NT2/D1 (cell line): ENCODE measurements around the gene DCC.

Source experiments
- DNase-seq: peaks from one replicate; pipeline ENCODE4 v3.0.0-alpha.2; 2011; ENCODE audit warnings: low read depth, low spot score
- H3K27me3 ChIP-seq: 2 replicates; pipeline ENCODE4 v1.6.0; 2011; ENCODE audit warnings: mild to moderate bottlenecking; ENCODE audit not compliant: insufficient read length, insufficient read depth
- H3K36me3 ChIP-seq: 2 replicates; pipeline ENCODE4 v1.6.1; 2011; ENCODE audit warnings: mild to moderate bottlenecking, low read length, mixed read lengths; ENCODE audit not compliant: insufficient read depth, insufficient read length
- H3K4me1 ChIP-seq: 2 replicates; pipeline ENCODE4 v1.5.1; 2011; ENCODE audit not compliant: insufficient read depth, insufficient read length
- H3K4me3 ChIP-seq: 2 replicates; pipeline ENCODE4 v1.5.1; 2011; ENCODE audit warnings: low read depth; ENCODE audit not compliant: insufficient read length
- H3K9ac ChIP-seq: 2 replicates; pipeline ENCODE4 v1.6.0; 2011; ENCODE audit warnings: low read depth; ENCODE audit not compliant: insufficient read length
- H3K9me3 ChIP-seq: 2 replicates; pipeline ENCODE4 v1.5.1; 2011; ENCODE audit warnings: mild to moderate bottlenecking, low read length; ENCODE audit not compliant: insufficient read depth
- SUZ12 ChIP-seq: IDR thresholded peaks from 2 replicates; pipeline ENCODE4 v1.6.1; 2011; ENCODE audit not compliant: insufficient read length, insufficient read depth; ENCODE audit errors: extremely low read depth
- YY1 ChIP-seq: IDR thresholded peaks from 2 replicates; pipeline ENCODE4 v1.6.1; 2011; ENCODE audit not compliant: insufficient read length, insufficient read depth
- ZNF274 ChIP-seq: IDR thresholded peaks from 2 replicates; pipeline ENCODE4 v1.6.1; 2011; ENCODE audit warnings: mild to moderate bottlenecking, low read depth, low read length

The DCC gene

GRCh38 chr18:52465391-52465790, 125.4 kb downstream of the DCC start:
- DNase-seq = peak; percentile 40
- Histone ChIP-seq H3K27me3 (no peaks in the 10 kb centered on the region), H3K4me3 (no peak overlapping the region), H3K9ac (no peak overlapping the region), H3K9me3 (no peaks in the 10 kb centered on the region), H3K36me3 (no peaks in the 10 kb centered on the region), H3K4me1 (no peaks in the 10 kb centered on the region)
- TF ChIP-seq YY1 (no peak), SUZ12 (no peak), ZNF274 (no peak)

- H3K27me3 ChIP-seq = no peaks in the 10 kb centered on the region
- no peak overlapping the region for H3K9ac ChIP-seq
- no peaks in the 10 kb centered on the region for H3K4me1 ChIP-seq
- no peak overlapping the region for H3K4me3 ChIP-seq
- H3K9me3 ChIP-seq = no peaks in the 10 kb centered on the region
- no peak for TF ChIP-seq ZNF274
- no peak for TF ChIP-seq YY1
- no peak for TF ChIP-seq SUZ12
- no peak for DNase-seq
- no peaks in the 10 kb centered on the region for H3K36me3 ChIP-seq
Observed at GRCh38 chr18:52468496-52468895, 128.5 kb downstream of the DCC start.

GRCh38 chr18:52475325-52475724, 135.3 kb downstream of the DCC start:
- Histone ChIP-seq H3K4me3 (no peak overlapping the region), H3K36me3 (no peaks in the 10 kb centered on the region), H3K4me1 (no peaks in the 10 kb centered on the region), H3K9ac (no peak overlapping the region), H3K27me3 (no peaks in the 10 kb centered on the region), H3K9me3 (0 out of 2 replicates have a peak, but pooled peaks cover 4% of the 10 kb centered on the region)
- TF ChIP-seq YY1 (no peak), ZNF274 (no peak), SUZ12 (no peak)
- DNase-seq = no peak

GRCh38 chr18:52481116-52481515, 141.1 kb downstream of the DCC start:
- no peak for TF ChIP-seq YY1
- TF ChIP-seq SUZ12 = no peak
- no peak for TF ChIP-seq ZNF274
- H3K4me3 ChIP-seq = no peak overlapping the region
- H3K4me1 ChIP-seq = no peaks in the 10 kb centered on the region
- DNase-seq = no peak
- no peaks in the 10 kb centered on the region for H3K27me3 ChIP-seq
- H3K9ac ChIP-seq = no peak overlapping the region
- 0 out of 2 replicates have a peak, but pooled peaks cover 4% of the 10 kb centered on the region for H3K9me3 ChIP-seq
- H3K36me3 ChIP-seq = no peaks in the 10 kb centered on the region

GRCh38 chr18:52484977-52485376, 145.0 kb downstream of the DCC start:
- no peaks in the 10 kb centered on the region for H3K9me3 ChIP-seq
- H3K36me3 ChIP-seq = no peaks in the 10 kb centered on the region
- H3K27me3 ChIP-seq = no peaks in the 10 kb centered on the region
- TF ChIP-seq SUZ12 = no peak
- TF ChIP-seq ZNF274 = no peak
- TF ChIP-seq YY1 = no peak
- no peak for DNase-seq
- H3K4me1 ChIP-seq = no peaks in the 10 kb centered on the region
- H3K4me3 ChIP-seq = no peak overlapping the region
- H3K9ac ChIP-seq = no peak overlapping the region

GRCh38 chr18:52486052-52486451, 146.1 kb downstream of the DCC start:
- Histone ChIP-seq H3K36me3 (no peaks in the 10 kb centered on the region), H3K9me3 (no peaks in the 10 kb centered on the region), H3K4me1 (no peaks in the 10 kb centered on the region), H3K4me3 (no peak overlapping the region), H3K9ac (no peak overlapping the region), H3K27me3 (no peaks in the 10 kb centered on the region)
- DNase-seq = no peak
- TF ChIP-seq SUZ12 (no peak), YY1 (no peak), ZNF274 (no peak)

GRCh38 chr18:52489396-52490306, 149.7 kb downstream of the DCC start:
- no peak for DNase-seq
- TF ChIP-seq ZNF274 (no peak), YY1 (no peak), SUZ12 (no peak)
- Histone ChIP-seq H3K4me3 (no peak overlapping the region), H3K27me3 (no peaks in the 10 kb centered on the region), H3K4me1 (no peaks in the 10 kb centered on the region), H3K36me3 (no peaks in the 10 kb centered on the region), H3K9ac (no peak overlapping the region), H3K9me3 (no peaks in the 10 kb centered on the region)
